Colonic mucosa (tissue), 4 donors: ENCODE data around the gene HTR1D. TPM values are rescaled to one million over a fixed set of nuclear protein-coding genes. Genes with fewer than 3 reads are reported as not detected.

Source experiments
- DNase-seq: peaks from one replicate; pipeline ENCODE4 v3.0.0-alpha.2; 2020
- H3K27ac ChIP-seq: fragments of 200-600 bp; one replicate; pipeline ENCODE4 v1.8.0; 2021
- H3K27me3 ChIP-seq: fragments of 200-600 bp; one replicate; pipeline ENCODE4 v1.8.0; 2021
- H3K36me3 ChIP-seq: fragments of 200-600 bp; one replicate; pipeline ENCODE4 v1.8.0; 2021
- H3K4me1 ChIP-seq: fragments of 200-600 bp; one replicate; pipeline ENCODE4 v1.8.0; 2021; ENCODE audit warnings: mild to moderate bottlenecking
- H3K4me3 ChIP-seq: fragments of 200-600 bp; one replicate; pipeline ENCODE4 v1.8.0; 2021
- H3K9ac ChIP-seq, 2 donors: one replicate each; pipeline ENCODE4 v1.7.0; 2013; ENCODE audit warnings: control low read depth in 2 of 2, low read depth in 2 of 2, low read length in 2 of 2
- H3K9me3 ChIP-seq: fragments of 200-600 bp; one replicate; pipeline ENCODE4 v1.8.0; 2021
- CTCF ChIP-seq: fragments of 200-600 bp; IDR thresholded peaks from one replicate; pipeline ENCODE4 v1.8.0; 2022; ENCODE audit warnings: antibody characterized with exemption, mild to moderate bottlenecking
- intact Hi-C: fragments of 100-400 bp; cut with DNase I; formaldehyde crosslinking; loops from one replicate; pipeline ENCODE4 v1.14.1; 2022
- total RNA-seq, 2 donors: library from RNA; stranded (reverse); fragmentation: NEBNext Ultra II Directional in 1 of 2; extraction: Animal tissue kit (Norgen Biotek cat#: 25700) in 1 of 2; gene quantifications; one replicate each; pipeline ENCODE4 v1.2.1, GENCODE V29; 2021
- donor health status: healthy.
- donor health status: DM: no; HTN: no; CAD: no.
- donor health status: DM: no; HTN: no; CAD: no.

The HTR1D gene
- total RNA-seq, 2 donors from 2014 or later: 0.27 to 0.42 TPM

DNA sequence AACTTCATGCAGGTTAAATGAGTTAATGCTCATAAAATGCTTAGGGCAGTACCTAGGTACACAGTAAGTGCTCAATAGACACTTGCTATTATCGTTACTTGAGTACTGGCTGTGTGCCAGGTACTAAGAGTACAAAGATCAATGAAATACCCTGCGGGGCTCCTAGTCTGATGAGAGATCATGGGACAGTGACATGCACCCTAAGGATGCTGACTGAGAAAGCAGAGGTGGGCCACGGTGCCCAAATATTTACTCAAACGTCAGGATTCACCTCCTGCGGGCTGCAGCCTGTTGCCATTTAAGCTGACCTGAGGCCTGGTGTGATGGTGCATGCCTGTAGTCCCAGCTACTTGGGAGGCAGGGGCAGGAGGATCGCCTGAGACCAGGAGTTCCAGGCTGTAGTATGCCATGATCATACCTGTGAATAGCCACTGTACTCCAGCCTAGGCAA is 28.8 kb downstream of the HTR1D start:
- Histone ChIP-seq H3K9ac (no peak overlapping the region), H3K27me3 (no peaks in the 10 kb centered on the region), H3K4me1 (no peaks in the 10 kb centered on the region), H3K4me3 (no peak overlapping the region), H3K9me3 (no peaks in the 10 kb centered on the region), H3K27ac (no peak overlapping the region), H3K36me3 (no peaks in the 10 kb centered on the region)
- DNase-seq: no peak
- intact Hi-C loops: loop anchor here (5.0 kb wide), 1 partner anchor 211 kb away; no protein-coding TSS in a partner anchor
- no peak for TF ChIP-seq CTCF

- no peak overlapping the region for H3K27ac ChIP-seq
- intact Hi-C loops: loop anchor here (5.0 kb wide), 1 partner anchor 210 kb away; no protein-coding TSS in a partner anchor
- peak; percentile 54 for DNase-seq
Observed at GRCh38 chr1:23187637-23188036, 29.7 kb downstream of the HTR1D start.

DNA sequence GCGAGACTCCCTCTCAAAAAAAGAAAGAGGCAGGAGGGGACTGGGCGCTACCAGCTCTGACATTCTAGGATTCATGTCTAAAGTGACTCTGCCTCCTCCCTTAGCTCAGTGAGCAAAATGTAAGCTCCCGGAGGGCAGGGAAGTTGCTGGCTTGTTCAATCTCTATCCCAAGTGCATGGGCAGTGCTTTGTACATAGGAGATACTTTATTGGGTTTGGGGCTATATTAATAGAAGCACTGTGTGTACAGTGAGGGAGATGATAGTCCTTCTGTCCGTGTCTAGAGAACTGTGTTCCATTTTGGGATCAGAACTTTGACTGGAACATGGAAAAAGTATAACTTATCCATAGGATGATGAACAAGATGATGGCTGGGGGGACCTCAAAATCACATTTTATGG is 31.9 kb downstream of the HTR1D start:
- intact Hi-C loops: loop anchor here (2.0 to 5.0 kb wide), 2 partner anchors 87 to 208 kb away; no protein-coding TSS in a partner anchor
- H3K27me3 ChIP-seq: no peaks in the 10 kb centered on the region
- DNase-seq: no peak
- no peaks in the 10 kb centered on the region for H3K4me1 ChIP-seq
- H3K27ac ChIP-seq: no peak overlapping the region
- no peak for TF ChIP-seq CTCF
- H3K4me3 ChIP-seq: no peak overlapping the region
- no peaks in the 10 kb centered on the region for H3K36me3 ChIP-seq
- H3K9ac ChIP-seq: no peak overlapping the region
- H3K9me3 ChIP-seq: no peaks in the 10 kb centered on the region

More at GRCh38 chr1:23187637-23188036, 29.7 kb downstream of the HTR1D start:
- no peaks in the 10 kb centered on the region for H3K36me3 ChIP-seq
- H3K9me3 ChIP-seq: no peaks in the 10 kb centered on the region
- no peaks in the 10 kb centered on the region for H3K4me1 ChIP-seq
- no peak overlapping the region for H3K9ac ChIP-seq
- no peak overlapping the region for H3K4me3 ChIP-seq
- TF ChIP-seq CTCF: no peak
- H3K27me3 ChIP-seq: no peaks in the 10 kb centered on the region

- intact Hi-C loops: loop anchor here (2.0 kb wide), 1 partner anchor 86 kb away; no protein-coding TSS in a partner anchor
- peak; percentile 50 for TF ChIP-seq CTCF
- peak overlapping the region; percentile 3 for H3K4me3 ChIP-seq
- no peak for DNase-seq
- no peaks in the 10 kb centered on the region for H3K27me3 ChIP-seq
- no peak overlapping the region for H3K27ac ChIP-seq
- H3K4me1 ChIP-seq: no peaks in the 10 kb centered on the region
- peak overlapping the region in 1 of 2 donors; percentile 21 for H3K9ac ChIP-seq
- H3K36me3 ChIP-seq: no peaks in the 10 kb centered on the region
- H3K9me3 ChIP-seq: no peaks in the 10 kb centered on the region
Observed at GRCh38 chr1:23184212-23184934, 32.9 kb downstream of the HTR1D start.

DNA sequence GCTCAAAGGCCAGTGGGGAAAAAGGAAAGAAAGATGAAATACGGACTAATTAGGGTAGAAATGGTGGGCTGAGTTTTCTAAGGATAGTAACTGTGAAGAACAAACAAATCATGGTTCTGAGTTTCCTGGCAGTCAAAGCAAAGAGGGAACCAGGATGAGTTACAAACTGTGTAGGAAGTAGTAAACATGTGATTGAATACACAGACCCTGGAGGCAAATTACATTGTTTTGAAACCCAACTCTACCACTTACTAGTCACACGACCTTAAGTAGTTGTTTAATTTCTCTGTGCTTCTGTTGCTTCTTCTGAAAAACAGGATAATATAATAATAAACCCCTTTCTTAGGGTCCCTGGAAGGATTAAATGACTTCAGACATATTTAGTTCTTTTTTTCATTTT is 37.4 kb downstream of the HTR1D start:
- H3K4me3 ChIP-seq: no peak overlapping the region
- H3K4me1 ChIP-seq: no peaks in the 10 kb centered on the region
- no peaks in the 10 kb centered on the region for H3K9me3 ChIP-seq
- no peaks in the 10 kb centered on the region for H3K27me3 ChIP-seq
- no peak for TF ChIP-seq CTCF
- H3K27ac ChIP-seq: no peak overlapping the region
- no peak for DNase-seq
- intact Hi-C loops: no loop called here
- H3K36me3 ChIP-seq: no peaks in the 10 kb centered on the region
- no peak overlapping the region for H3K9ac ChIP-seq
